ENCODE measurements around the gene FBXO21.
"Not testable (repeated sequence)": the region's sequence is repeated elsewhere in the genome, so short reads cannot be mapped to it uniquely, and the experiment has no call there.

- TF ChIP-seq CTCF (conservative IDR thresholded peaks at IDR 0.05); EZH2 (IDR thresholded peaks at IDR 0.05; ENCODE audit: low read depth): not testable (repeated sequence)
Measured at GRCh38 chr12:117095191-117095590, 95.1 kb downstream of the FBXO21 start.

Data from PC-9 (cell line).